Left renal pelvis (tissue), 4 donors: ENCODE results near the gene ARGLU1. TPM values are rescaled to one million over a fixed set of nuclear protein-coding genes. Genes with fewer than 3 reads are reported as not detected.
"Not testable (repeated sequence)": the region's sequence is repeated elsewhere in the genome, so short reads cannot be mapped to it uniquely, and the experiment has no call there.

Experiments used
- DNase-seq, 4 donors: peaks; one replicate each; pipeline ENCODE4 v3.0.0-alpha.2; 2013; ENCODE audit warnings: low read depth in 4 of 4, low spot score in 3 of 4
- polyA plus RNA-seq, 4 donors: library from polyadenylated mRNA; unstranded; fragments of 120-200 nt; gene quantifications; one replicate each; pipeline ENCODE4 v1.2.1, GENCODE V29; 2013; ENCODE audit not compliant: insufficient read length in 4 of 4

The ARGLU1 gene, protein sequence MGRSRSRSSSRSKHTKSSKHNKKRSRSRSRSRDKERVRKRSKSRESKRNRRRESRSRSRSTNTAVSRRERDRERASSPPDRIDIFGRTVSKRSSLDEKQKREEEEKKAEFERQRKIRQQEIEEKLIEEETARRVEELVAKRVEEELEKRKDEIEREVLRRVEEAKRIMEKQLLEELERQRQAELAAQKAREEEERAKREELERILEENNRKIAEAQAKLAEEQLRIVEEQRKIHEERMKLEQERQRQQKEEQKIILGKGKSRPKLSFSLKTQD
- 100 to 1,000 TPM; 192 to 380 (median 311) TPM for polyA plus RNA-seq

DNA sequence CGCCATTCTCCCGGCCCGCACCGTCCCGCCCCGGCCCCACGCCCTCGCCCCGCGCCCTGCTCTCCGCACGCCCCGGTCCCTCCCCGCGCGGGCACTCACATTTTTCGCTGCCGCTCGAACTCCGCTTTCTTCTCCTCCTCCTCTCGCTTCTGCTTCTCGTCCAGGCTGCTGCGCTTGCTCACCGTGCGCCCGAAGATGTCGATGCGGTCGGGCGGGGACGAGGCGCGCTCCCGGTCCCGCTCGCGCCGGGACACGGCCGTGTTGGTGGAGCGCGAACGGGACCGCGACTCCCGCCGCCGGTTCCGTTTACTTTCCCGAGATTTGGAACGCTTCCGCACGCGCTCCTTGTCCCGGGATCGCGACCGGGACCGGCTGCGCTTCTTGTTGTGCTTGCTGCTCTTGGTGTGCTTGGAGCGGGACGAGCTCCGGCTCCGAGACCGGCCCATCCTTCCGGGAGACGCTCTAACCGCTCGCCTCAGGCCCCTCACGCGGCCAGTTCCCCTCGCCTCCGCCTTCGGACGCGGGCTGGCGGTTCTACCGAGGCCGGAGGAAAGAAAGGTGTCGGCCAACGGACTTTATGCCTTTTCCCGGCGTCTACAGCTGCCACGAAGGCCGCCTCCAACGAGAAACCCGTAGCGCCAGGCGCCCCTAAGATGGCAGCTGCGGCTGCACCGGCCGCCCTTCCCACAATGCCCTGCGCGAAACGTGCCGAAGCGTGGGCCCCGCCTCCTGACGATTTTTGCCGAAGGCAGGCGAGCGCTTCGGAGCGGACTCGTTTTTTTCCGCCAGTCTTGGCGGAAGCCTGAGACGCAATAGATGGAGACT is at the start of gene ARGLU1:
Gene ARGLU1 (minus strand): TSS at position 664 of the 825 bp plus-strand sequence. CDS start 218 bp downstream, at position 446.
- peak; percentile 84 to 89 (median 89) for DNase-seq

DNA sequence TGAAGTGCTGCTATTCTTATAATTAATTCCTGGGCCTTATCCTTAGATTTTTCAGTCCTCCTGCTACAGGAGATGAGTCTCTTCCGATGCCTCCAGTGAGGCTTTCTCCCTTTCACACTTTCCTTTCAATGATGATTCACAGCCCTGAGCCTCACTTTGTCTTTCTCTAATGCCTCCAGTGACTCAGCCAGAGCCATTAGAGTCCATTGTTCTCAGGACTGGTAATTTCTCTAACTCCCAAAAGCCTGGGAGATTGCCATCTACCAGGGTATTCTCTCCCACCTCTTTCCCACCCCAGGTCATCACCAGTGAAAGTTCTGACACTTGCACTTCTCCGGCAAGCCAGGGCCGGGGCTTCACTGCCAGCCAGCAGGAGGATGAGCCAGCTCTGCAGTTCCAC is 49.6 kb upstream of the ARGLU1 start:
- DNase-seq = no peak

DNA sequence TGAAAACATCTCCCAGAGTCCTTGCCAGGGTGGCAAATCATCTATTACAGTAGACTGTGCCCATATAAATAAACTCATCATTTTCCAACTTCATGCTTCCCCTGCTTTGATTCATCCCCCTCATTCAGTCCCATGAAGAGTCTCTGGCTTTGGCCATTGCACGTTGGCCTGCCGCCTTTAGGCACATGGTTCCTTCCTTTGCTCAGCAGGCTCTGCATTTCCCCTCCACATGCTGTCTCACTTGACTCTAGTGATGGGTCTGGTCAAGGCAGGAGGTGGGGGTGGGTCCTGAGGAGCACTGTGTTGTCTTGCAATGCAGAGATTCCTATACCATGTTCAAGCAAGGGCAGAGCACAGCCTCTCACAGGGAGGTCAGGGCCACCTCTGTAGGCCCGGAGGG is 48.8 kb upstream of the ARGLU1 start:
- no peak for DNase-seq

DNA sequence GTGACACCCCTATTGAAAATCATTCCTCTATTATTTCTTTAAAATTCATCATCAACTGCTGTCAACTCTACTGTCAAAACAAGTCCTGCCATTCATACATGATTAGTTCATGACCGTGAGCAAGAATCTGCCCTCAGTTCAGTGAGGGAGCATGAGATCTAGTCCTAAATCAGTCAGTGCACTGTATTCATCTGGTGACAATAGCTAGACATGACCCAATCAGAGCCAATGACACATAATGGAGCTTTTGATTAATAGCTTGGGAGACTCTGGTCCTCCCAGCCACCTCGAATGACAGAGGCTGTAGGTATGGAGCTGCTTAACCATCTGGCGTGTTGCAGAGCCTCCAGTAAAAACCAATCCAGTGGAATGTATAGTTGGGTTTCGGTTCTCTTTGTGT is 46.9 kb upstream of the ARGLU1 start:
- no peak for DNase-seq

DNA sequence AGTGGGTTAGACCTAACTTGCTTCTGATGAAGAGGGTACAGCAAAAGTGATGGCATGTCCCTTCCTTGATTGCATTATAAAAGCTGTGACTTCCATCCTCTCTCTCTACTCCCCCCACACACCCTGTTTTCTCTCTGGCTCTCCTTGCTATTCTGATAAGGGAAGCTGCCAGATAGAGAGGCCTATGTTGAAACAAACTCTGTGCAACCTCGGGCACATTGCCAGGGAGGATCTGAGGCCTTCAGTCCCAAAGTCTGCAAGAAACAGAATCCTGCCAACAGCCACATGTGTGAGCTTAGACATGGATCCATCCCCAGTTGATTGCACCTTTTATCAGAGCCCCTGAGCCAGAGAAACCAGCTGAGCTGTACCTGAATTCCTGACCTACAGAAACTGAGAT is 44.8 kb upstream of the ARGLU1 start:
- no peak for DNase-seq

DNA sequence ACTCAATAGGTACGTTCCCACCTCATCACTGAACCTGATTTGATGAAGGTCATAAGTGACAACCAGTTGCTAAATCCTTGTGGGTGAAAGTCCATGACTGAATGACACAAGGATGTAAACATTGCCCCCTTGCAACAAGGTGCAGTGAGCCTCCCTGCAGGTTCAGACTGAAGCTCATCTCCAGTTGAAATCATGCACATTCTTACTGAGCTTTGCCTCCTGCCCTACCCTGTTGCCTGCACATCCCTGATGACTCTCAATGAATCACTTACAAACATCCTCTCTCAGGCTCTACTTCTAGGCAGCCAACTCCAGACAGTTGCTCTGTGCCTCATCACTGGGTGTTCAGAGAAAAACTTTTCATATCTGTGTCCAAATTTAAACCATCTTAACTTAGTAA is 42.5 kb upstream of the ARGLU1 start:
- DNase-seq = no peak

DNA sequence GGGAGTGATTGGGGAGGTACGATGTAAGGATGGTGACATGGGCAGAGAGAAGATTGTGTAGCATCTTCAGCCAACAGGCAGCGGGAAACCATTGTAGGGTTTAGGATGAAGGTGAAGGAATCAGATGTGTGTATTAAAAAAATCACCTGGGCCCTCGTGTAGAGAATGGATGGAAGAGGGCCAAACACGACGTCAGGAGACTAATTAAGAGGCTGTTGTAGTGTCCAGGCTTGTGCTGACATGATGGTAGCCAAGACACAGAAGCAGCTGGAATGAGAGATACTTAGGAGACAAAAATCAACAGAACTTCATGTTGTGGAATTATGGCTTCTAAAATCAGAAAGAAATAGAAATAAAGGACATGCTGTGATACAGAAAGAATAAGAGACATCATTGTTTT is 41.2 kb upstream of the ARGLU1 start:
- no peak for DNase-seq

DNA sequence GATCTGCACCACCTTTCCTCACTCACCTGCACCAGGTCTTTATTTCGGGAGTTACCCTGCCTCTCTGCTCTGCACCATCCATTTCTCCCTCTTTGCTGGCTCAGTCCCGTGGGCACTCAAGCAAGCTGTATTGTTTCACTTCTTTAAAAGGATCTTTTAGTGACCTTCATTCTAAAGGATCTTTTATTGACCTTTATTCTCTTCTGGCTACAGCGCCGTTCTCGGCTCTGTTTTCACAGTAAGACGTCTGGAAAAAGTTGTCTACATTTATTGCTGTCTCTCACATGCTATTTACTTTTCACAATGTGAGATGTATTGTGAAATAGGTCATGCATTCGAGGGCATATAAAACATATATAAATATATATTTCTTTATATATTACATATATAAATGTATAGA is 35.6 kb upstream of the ARGLU1 start:
- no peak for DNase-seq

DNA sequence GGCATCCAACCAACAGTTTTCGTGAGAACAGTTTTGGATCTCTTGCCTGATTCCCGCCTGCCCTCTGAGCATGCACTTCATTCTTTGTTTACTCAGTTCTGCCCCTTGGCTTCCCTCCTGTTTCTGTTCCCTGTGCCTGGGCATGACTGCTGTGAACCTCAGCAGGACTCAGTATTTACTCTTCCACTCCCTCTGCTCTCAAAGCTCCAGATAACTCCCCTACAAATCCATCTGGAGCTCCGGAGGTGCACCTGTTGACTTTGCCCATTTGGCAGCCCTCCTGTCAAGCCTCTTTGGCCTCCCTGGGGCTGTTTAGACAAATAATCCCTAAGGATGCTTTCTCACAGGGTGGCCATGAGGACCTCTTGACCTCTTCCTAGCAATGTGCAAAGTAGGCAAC is 34.2 kb upstream of the ARGLU1 start:
- DNase-seq = no peak

DNA sequence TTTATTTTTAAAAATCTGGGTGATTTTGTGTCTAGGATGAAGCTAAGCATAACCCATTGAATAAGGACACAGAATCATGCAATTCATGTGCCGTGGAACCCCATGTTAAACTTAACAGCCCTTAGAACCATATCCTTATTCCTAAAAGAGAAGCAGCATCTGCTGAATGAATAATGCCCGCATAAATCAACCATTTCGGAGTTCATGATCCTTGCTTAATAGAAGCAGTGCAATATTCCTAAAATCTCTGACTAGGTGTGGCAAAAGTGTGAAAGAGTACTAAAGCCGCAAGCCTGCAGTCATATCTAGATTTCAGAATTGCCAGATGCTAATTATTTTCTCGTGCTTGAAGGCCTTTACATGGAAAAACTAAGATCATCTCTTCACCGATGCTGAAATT is 33.6 kb upstream of the ARGLU1 start:
- no peak for DNase-seq

DNA sequence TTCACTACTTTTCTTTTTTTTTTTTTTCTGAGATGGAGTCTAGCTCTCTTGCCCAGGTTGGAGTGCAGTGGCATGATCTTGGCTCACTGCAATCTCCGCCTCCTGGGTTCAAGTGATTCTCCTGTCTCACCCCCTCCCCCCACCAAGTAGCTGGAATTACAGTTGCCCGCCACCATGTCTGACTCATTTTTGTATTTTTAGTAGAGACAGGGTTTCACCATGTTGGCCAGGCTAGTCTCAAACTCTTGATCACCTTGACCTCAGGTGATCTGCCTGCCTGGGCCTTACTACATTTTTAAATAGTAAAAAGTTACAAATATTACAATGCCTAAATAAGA is 32.8 kb upstream of the ARGLU1 start:
- DNase-seq = not testable (repeated sequence)

DNA sequence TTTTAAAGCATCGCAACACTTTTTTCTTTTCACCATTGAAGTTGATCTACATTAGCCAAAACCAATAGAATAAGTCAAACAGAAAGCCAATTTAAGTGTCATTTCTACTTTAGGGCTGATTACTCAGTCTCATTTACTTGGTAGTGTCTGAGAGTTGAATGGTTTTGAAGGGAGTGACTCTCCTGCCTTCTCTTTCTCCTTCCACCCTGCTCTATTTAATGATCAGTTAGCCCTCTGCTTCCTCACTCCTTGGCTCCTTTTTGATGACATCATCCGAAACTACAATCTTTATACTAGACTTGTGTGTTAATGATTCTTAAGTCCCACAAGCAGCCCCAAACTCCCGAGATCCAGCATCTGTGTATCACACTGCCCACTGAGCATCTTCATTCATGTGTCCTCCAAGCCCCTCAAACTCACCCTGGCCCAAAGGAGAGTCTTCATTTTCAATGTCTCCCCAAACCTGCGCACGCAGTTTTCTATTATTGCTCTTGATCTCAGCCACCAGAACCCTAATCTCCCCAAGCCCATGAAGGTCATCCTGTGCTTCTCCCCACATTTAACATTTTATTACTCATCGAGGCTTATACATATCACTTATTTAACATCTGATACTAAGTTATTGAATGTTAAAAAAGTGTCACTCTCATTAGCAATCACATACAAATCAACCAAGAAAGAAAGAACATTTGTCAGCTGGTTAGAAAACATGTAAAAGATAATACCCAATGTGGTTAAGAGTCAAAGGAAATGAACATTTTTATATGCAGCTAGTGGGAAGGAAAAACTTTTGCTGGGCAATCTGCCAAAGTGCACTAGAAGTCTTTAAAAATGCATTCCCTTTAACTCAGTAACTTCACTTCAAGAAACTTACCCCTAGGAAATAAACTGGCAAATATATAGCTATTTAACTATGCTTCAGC is 32.2 kb upstream of the ARGLU1 start:
- peak; percentile 36 to 59 (median 45) for DNase-seq

DNA sequence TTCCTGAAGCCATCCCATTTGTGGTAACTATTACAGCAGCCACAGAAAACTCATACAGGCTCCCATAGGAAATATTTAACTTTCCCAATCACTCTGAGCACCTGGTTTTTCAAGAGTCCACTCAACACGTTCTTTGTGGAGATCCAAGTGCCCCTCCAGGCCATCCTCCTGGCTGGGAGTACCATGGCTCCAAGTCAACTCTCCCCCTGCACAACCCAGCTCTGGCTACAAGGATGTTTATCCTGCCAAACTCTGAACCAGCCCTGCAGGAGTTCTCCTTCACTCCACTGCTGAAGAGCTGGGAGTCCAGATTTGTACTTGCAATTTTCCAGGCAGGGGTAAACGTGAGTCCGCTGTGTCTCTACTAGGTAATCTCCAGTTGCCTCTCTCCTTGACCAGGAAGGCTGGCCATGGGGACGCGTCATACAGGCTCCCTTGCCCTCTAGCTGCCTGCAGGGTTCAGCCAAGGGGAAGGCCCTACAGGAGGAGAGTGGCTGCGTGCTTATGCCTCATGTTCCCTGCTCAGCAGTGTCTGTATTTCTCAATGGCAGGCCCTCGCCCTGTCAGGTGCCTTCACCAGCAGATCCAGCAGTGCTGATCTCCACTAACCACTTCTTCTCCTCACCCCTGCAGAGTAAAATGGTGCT is 29.9 kb upstream of the ARGLU1 start:
- no peak for DNase-seq

DNA sequence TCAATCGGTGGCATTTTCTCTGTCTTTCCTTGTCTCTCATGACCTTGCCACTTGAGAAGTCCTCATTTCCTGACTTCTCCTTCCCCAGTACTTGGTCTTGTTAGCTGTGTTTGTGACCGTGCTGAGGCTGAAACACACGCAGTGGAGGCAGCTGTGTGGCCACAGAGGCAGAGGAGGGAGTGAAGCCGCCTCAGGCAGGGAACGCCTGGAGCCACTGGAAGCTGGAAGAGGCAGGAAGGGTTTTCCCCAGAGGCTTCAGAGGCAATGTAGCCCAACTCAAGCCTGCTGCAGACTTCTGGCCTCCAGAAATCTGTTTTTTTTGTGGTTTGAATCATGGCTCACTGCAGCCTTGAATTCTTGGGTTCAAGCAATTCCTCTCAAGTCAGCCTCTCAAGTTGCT is 29.2 kb upstream of the ARGLU1 start:
- DNase-seq = no peak

DNA sequence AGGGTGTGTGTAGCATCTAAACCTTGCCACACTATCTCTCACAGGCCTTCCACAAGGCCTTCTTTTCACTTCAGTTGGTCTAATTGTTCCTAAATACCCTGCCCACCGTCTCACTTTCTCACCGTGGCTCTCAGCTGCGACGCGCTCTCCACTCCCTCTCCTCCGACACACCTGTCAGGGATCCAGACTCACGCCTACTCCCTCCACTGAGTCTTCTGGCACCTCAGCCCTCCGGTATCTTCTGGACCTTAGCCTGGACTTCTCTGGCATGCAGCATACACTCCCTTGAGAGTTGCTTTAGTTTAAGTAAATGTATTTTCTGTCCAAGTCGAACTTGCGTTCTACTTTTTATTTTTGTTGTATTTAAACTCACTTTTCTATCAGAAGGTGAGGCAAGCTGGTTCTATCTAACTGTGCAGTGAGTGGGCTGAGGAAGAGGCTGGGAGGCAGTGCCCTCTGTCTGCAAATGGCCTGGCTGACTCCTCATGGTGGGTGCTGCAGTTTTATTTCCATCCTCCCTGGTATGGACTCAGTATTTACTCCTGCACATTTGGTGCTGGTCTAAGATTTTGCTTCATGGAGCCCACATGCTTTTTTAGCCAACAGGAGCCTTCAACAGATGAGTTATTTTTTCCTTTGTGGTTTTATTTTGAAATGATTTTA is 28.5 kb upstream of the ARGLU1 start:
- DNase-seq = no peak

DNA sequence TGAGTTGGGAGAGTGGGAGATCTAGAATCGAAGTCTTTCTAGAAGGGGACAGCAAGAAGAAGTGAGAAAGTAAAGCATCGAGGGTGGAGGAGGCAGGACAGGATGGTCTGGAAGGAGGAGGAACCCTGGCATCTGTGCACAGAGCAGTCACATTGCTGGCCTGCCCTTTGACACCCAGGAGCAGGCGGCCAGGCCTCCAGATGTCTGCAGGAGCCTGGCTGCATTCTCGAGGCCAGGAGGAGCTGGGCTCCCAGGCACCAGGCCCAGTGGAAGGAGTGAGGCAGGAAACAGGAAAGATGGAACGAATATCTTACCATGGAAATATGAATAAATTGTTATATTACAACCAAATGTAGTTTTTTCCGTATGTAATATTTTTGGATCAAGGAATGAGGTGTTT is 27.7 kb upstream of the ARGLU1 start:
- DNase-seq = no peak

DNA sequence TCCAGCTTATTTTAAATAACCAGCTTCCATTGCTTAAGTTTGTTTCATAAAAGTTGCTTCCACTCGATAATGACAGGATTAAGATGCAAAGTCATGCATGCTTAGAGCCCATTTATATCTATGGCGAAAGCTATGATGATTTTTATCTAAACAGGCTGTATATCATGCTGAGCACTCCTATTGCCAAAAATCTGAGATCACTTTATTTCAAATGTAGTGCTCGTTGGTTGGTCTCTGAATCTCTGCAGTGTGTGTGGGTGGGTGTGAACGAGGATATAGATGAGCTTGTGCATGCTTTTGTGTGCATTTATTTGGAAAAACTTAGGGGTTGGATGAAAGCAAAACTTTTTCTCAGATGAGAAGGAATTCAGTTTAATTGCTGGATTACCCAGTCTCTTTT is 27.0 kb upstream of the ARGLU1 start:
- no peak for DNase-seq

DNA sequence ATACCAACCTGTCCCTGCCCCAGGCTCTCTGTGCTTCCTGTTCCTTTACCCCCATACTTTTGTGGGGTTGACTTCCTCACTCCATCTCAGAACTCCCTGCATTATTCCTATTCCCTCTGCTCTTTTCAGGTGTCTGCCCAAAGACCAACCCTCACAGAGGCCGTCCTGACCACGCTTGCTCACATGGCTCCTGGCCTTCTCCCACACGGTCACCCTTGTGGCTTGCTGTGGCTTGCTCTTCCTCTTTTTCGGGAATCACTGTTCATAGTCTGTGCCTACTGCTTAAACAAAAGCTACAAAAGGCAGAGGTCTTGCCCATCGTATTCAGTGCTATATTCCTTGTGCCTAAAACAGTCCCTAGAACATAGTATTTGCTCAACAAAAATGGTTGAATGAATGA is 25.2 kb upstream of the ARGLU1 start:
- no peak for DNase-seq

DNA sequence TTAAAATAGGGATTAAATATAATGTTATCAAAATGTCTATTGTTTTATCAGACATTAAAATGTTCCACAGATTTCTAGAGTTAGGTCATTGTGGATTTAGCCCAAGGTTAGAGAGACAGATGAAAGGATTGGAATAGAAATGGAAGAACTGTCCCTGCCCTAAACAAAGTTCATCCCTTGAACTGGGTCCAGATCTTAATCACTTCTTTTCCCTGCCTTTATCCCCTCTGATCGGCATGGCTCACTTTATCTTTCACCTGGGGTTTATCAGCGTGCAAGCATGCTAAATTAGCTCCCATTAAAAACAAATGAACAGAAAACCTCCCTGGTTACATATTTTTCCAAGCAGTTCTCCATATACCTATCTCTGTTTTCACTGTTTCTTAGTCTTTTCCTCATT is 23.4 kb upstream of the ARGLU1 start:
- no peak for DNase-seq

DNA sequence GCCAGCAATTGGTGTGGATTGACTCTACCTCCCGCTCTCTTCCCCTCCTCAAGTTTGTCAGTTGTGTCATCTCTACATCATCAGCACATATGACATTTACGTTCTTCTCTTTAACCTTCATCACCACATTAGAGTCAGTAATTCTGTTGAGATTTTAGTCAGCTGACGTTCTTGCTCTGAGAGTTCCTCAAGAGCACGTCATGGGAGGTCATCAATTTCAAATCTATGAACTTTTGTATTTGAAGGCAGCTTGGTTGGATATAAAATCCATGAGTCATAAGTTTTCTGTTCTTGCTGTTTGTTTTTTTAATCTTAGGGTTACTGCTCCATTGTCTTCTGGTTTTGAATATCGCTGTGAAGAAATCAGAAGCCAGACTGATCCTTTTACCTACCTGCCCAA is 21.8 kb upstream of the ARGLU1 start:
- no peak for DNase-seq
